Measurements from ENCODE around the gene FILIP1L. TPM values are rescaled to one million over a fixed set of nuclear protein-coding genes. Genes with fewer than 3 reads are reported as not detected.

Gene FILIP1L
- total RNA-seq, 1 donor from 2014 or later, result 19.4 TPM

- H3K36me3 Mint-ChIP-seq (ENCODE audit: insufficient read depth), result no peaks in the 10 kb centered on the region
- DNase-seq (ENCODE audit: low spot score, unreplicated experiment), result no peak
- no peak overlapping the region for H3K27ac Mint-ChIP-seq
- H3K4me1 Mint-ChIP-seq (ENCODE audit: low read depth), result peaks cover 18% of the 10 kb centered on the region
- no peaks in the 10 kb centered on the region for H3K27me3 Mint-ChIP-seq
- no peak for TF ChIP-seq CTCF (IDR thresholded peaks at IDR 0.05; ENCODE audit: unreplicated experiment)
- no peaks in the 10 kb centered on the region for H3K9me3 Mint-ChIP-seq (ENCODE audit: low read depth)
- no peak overlapping the region for H3K4me3 Mint-ChIP-seq (ENCODE audit: low read depth)
These were observed 228.4 kb downstream of the FILIP1L start for GRCh38 chr3:99885851-99886250.

- no peak for TF ChIP-seq CTCF (IDR thresholded peaks at IDR 0.05; ENCODE audit: unreplicated experiment)
- Mint-ChIP-seq H3K27me3 (no peaks in the 10 kb centered on the region), H3K27ac (peak overlapping the region; percentile 55), H3K4me3 (ENCODE audit: low read depth) (no peak overlapping the region), H3K9me3 (ENCODE audit: low read depth) (no peaks in the 10 kb centered on the region), H3K4me1 (ENCODE audit: low read depth) (peaks cover 18% of the 10 kb centered on the region), H3K36me3 (ENCODE audit: insufficient read depth) (no peaks in the 10 kb centered on the region)
- no peak for DNase-seq (ENCODE audit: low spot score, unreplicated experiment)
These were observed 229.2 kb downstream of the FILIP1L start for GRCh38 chr3:99885085-99885484.

GRCh38 chr3:99884484-99884883 is 229.8 kb downstream of the FILIP1L start:
- no peak for TF ChIP-seq CTCF (IDR thresholded peaks at IDR 0.05; ENCODE audit: unreplicated experiment)
- Mint-ChIP-seq H3K4me1 (ENCODE audit: low read depth) (peaks cover 18% of the 10 kb centered on the region), H3K27me3 (no peaks in the 10 kb centered on the region), H3K9me3 (ENCODE audit: low read depth) (no peaks in the 10 kb centered on the region), H3K36me3 (ENCODE audit: insufficient read depth) (no peaks in the 10 kb centered on the region), H3K4me3 (ENCODE audit: low read depth) (no peak overlapping the region), H3K27ac (peak overlapping the region; percentile 55)
- no peak for DNase-seq (ENCODE audit: low spot score, unreplicated experiment)

- no peak for DNase-seq (ENCODE audit: low spot score, unreplicated experiment)
- Mint-ChIP-seq H3K4me1 (ENCODE audit: low read depth) (peaks cover 18% of the 10 kb centered on the region), H3K27ac (no peak overlapping the region), H3K9me3 (ENCODE audit: low read depth) (no peaks in the 10 kb centered on the region), H3K4me3 (ENCODE audit: low read depth) (no peak overlapping the region), H3K36me3 (ENCODE audit: insufficient read depth) (no peaks in the 10 kb centered on the region), H3K27me3 (no peaks in the 10 kb centered on the region)
- no peak for TF ChIP-seq CTCF (IDR thresholded peaks at IDR 0.05; ENCODE audit: unreplicated experiment)
These were observed 230.6 kb downstream of the FILIP1L start for GRCh38 chr3:99883693-99884092.

- no peaks in the 10 kb centered on the region for H3K36me3 Mint-ChIP-seq (ENCODE audit: insufficient read depth)
- H3K27ac Mint-ChIP-seq, result no peak overlapping the region
- H3K27me3 Mint-ChIP-seq, result no peaks in the 10 kb centered on the region
- H3K4me1 Mint-ChIP-seq (ENCODE audit: low read depth), result peaks cover 18% of the 10 kb centered on the region
- no peak for DNase-seq (ENCODE audit: low spot score, unreplicated experiment)
- H3K9me3 Mint-ChIP-seq (ENCODE audit: low read depth), result no peaks in the 10 kb centered on the region
- no peak for TF ChIP-seq CTCF (IDR thresholded peaks at IDR 0.05; ENCODE audit: unreplicated experiment)
- H3K4me3 Mint-ChIP-seq (ENCODE audit: low read depth), result no peak overlapping the region
These were observed 231.2 kb downstream of the FILIP1L start for GRCh38 chr3:99883138-99883461.

All from progenitor cell of endocrine pancreas (in vitro differentiated cells).